Cardiac septum (tissue), 1 donor: Measurements from ENCODE around the gene WDR81. TPM values are rescaled to one million over a fixed set of nuclear protein-coding genes. Genes with fewer than 3 reads are reported as not detected.
A peak's percentile ranks its signal among the peaks of the same experiment; 100 is the strongest.
"Not testable (repeated sequence)": the region's sequence is repeated elsewhere in the genome, so short reads cannot be mapped to it uniquely, and the experiment has no call there.

Source experiments
- DNase-seq: peaks from one replicate; pipeline ENCODE4 v3.0.0-alpha.2; 2020; ENCODE audit warnings: low spot score
- intact Hi-C: fragments of 100-400 bp; cut with DNase I; formaldehyde crosslinking; loops from one replicate; pipeline ENCODE4 v1.14.0; 2022
- total RNA-seq: library from RNA; stranded (reverse); fragmentation: NEBNext Ultra II Directional; extraction: Animal tissue kit (Norgen Biotek cat#: 25700); gene quantifications from one replicate; pipeline ENCODE4 v1.2.1, GENCODE V29; 2021
- donor health status: DM: no; HTN: no; CAD: no.

WDR81 gene
- total RNA-seq, 1 donor from 2014 or later = 7.2 TPM

DNA sequence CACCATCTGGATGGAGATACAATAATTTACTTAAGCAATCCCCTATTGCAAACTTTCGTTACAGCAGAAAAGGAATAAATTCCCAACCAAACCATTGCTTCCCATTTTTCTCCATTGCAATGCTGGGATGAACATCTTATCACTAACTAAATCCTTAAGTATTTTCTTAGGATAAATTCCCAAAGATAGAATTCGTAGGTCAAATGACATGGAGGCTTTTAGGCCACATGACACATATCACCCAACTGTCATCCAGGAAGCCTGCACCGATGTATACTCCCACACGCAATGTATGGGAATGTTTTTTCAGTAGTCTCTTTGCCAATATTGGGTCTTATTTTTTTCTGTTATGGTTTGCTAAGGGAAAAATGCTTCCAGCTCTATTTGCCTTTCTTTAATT lies 12.7 kb upstream of the WDR81 start:
- no peak for DNase-seq
- intact Hi-C loops = loop anchor here (10.0 kb wide), 1 partner anchor 313 kb away; the partner anchor contains the start of gene RTN4RL1

DNA sequence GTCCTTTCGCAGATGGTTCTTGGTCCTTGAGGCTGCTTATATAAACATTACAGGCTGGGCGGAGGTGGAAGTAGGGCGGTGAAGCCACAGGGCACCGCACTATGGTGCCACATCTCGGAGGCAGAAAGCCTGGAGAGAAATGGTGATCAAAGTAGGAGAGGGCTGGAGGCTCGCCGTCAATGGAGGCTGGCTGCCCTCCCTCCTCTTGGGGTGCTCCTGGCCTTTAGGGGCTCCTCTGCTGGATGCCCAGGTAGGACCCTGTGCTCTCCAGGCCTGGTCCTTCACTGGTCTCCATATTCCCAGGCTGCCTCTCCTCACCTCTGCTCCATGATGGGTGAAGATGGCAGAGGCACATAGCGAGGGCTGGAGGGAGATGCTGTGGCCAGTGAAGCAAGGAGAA lies 12.2 kb upstream of the WDR81 start:
- DNase-seq = no peak
- intact Hi-C loops = loop anchor here (10.0 kb wide), 1 partner anchor 313 kb away; the partner anchor contains the start of gene RTN4RL1

DNA sequence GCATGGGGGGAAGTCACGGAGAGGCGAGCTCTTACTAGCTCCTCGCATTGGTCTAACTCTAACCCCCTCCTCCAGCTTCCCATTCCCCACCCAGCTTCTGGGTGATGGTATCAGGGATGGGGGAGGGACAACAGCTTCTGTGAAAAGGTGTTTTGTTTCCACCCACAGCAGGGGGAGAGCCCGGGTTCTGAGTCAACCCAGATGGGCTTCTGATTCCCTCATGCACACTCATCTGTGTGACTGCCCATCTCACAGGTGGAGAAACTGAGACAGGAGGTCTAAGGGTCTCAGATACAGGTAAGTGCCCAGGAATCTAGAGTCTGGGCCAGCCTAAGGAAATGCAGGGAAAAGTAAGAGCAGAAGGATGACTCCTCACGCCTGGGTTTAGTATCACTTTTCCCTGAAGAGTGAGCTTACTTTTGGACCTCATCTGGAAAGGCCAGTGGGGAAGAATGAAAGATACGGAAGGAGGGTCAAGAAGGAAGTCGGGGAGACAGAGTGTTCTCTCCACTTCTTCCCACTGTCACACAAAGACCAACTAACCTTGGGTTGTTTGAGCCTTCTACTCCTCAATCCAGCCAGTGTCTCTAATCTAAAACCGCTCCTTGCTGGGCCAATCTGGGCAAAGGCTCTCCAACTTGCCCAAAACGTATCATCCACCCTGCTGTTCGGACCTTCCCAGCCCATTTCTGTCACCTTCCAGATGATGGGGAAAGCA lies 11.2 kb upstream of the WDR81 start:
- DNase-seq = no peak
- intact Hi-C loops = loop anchor here (10.0 kb wide), 1 partner anchor 311 kb away; the partner anchor contains the start of gene RTN4RL1

DNA sequence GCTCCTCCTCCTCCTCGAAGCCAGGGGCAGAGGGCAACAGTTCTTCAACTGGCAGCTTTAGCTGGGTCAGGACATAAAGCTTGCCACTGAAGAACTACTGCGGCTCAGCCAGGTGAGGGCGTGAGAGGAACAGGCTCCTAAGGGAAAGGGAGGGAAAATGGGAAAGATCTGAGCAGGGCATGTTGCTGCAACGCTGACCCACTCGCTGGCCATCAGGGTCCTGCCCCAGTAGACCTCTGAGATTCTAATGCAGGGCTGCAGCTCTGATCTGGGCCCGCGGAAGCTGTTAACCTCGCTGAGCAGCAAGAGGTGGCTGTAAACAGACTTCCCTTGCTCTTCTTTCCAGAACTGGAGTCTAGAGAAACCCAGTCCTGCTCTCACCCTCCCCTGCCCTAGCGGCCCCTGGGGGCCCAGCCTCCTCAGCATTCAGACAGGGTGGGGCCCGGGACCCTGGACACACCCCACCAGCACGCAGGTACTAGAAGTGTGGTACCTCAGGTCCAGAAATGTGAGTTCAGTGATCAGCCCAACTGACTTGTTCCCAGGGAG lies 10.6 kb upstream of the WDR81 start:
- intact Hi-C loops = loop anchor here (2.0 to 10.0 kb wide), 2 partner anchors 65 to 311 kb away; partner anchors contain the start of genes RILP and RTN4RL1
- no peak for DNase-seq

DNA sequence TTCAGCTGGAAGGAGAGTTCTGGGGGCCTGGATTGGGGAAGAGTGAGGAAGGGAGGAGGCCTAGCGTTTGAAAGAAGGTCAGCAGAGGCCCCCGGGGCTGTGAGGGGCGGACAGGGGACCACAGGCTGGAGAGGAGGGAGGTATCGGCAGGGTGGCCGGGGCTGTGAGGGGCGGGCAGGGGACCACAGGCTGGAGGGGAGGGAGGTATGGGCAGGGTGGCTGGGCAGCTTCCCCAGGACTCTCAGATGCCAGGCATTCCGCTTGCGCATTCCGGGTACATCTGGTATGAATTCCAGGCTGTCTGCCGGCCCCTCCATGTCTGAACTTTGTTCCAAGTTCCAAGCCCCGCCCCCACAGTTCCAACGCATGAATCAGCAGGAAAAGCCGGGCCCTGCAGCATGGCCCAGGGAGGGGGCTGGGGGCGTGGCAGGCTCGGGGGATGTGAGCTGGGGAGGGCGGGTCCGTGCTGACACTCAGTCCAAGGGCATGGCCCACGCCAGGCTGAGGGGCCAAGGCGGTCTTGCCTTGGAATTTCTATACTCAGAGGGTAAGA lies 10.0 kb upstream of the WDR81 start:
- DNase-seq = peak; percentile 98
- intact Hi-C loops = loop anchor here (2.0 to 10.0 kb wide), 2 partner anchors 66 to 310 kb away; partner anchors contain the start of genes RILP and RTN4RL1

DNA sequence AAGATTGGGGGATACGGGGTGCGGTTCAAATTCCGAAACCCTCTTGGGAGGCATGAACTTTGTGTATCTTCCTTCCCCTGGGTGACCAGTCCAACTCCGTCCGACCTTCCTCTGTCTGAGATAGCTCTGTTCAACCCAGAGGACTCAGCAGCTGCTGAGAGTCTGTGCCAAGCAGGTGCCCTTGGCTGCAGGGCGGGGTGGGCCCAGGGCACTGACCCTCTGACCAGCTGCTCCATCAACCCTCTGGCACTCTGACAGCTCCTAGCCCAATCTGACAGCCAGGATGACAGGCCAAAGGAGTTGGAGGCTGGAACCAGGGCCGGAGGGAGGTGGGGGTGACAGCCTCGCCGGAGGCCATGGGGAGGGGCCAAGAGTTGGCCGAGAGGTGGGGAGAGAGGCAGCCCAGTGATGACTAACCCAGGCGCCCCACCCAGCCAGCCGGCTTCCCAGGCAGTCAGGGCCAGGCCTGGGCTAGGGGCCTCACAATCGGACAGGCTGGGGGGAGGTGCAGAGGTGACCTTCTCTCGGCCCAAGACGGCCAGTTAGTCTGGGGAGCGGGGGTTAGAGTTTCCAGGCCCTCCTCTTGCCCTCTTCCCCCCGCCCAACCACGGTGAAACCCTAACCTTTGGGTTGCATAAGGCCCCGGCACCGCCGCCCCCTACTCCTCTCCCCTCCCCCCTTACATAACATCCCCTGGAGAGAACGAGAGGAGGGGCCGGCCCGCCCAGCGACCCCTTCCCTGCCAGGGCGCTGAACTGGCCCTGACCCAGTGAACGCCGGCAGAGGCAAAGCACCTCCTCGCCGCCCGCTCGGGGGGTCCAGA lies 9.3 kb upstream of the WDR81 start:
- DNase-seq = peak; percentile 96
- intact Hi-C loops = loop anchor here (2.0 to 10.0 kb wide), 3 partner anchors 66 to 310 kb away; partner anchors contain the start of genes RILP and RTN4RL1

DNA sequence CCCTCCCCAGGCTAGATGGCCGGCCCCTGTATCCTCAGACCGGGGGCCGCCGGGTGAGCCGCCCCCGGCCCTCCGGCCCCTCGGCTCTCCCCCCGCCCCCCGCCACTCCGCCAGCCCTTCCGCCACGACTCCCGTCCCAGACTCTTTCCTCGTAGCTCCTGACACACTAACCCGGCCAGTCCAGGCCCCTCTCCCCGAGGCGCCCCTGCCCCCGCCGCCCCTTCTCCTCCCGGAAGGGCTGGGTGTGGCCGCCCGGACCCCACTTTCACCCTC lies 8.8 kb upstream of the WDR81 start:
- no peak for DNase-seq
- intact Hi-C loops = loop anchor here (1.0 to 10.0 kb wide), 6 partner anchors 31 to 309 kb away; partner anchors contain the start of genes PRPF8, RILP and RTN4RL1

DNA sequence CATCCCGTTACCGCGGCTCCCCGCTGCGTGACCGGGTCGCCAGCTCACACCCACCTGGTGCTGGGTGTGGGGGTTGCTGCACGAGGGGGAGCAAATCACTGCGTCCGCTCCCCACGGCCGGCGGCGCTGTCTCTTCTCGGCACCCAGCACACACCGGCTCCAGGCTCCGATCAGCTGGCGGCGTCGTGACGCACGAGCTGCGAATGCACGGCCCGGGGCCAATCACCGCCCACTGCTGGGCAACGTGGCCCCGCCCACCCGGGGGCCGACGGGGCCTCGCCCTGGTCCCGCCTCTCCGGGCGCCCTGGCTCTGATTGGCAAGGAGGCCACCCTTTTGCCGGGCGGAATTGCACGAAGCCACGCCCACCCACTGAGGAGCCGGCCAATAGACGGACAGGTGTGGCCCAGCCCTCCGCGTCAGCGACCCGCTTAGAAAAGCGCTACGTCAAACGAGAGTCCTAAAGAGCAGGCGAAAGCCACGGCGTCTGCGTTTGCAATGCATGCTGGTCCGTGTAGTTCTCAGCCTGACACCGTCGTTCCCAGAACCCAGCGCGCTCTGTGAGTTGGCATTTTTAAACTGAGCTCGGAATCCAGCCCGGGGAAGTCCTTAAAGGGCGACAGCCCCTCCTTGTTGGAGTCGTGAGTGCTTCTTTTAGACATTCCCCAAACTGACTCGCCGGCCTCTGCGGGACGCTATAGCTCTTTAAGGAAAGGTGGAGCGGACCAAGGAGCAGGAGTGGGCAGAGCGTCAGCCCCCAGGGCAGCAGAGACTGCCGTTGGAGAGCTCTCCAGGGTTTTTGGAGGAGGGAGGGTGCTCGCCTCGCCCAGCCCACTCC lies 8.2 kb upstream of the WDR81 start:
- DNase-seq = peak; percentile 100
- intact Hi-C loops = loop anchor here (1.0 to 10.0 kb wide), 5 partner anchors 32 to 309 kb away; partner anchors contain the start of genes PRPF8 and RTN4RL1

DNA sequence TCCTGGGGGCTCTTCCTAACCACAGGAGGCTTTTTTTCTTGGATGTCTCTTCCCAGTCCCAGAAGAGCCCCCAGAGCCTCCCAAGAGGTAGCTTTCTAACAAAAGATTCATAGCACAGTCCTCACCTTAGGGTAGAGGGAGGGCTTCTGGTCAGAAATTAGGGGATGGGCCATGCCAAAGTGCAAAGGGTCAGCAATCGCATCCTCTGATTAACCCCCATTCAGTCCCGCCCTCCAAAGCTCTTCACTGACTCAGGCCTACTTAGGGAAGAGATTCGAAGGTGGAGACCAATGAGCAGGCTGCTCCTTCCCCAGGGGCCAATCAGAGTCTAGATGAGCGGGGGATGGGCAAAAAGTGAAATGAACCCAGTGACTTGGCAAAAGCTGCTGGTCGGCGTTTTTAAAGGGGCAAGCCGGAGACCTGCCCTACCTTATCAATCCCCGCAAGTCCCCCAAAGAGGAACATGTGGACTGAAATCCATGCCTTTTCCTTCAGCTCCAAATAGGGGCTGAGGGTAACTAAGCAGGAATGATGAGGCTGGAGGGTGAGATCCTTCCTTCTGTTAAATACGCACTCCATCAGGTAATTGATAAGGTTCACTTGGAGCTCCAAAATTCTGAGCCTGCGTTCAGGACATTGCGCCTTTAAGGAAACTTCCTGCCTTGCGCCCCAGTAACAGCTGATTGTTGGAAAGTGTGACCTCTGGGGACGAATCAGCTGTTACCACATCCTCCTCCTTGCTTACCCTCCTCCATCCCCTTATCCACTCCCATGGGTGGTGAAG lies 7.4 kb upstream of the WDR81 start:
- peak; percentile 94 for DNase-seq
- intact Hi-C loops = loop anchor here (1.0 to 10.0 kb wide), 5 partner anchors 33 to 308 kb away; partner anchors contain the start of genes PRPF8 and RTN4RL1

DNA sequence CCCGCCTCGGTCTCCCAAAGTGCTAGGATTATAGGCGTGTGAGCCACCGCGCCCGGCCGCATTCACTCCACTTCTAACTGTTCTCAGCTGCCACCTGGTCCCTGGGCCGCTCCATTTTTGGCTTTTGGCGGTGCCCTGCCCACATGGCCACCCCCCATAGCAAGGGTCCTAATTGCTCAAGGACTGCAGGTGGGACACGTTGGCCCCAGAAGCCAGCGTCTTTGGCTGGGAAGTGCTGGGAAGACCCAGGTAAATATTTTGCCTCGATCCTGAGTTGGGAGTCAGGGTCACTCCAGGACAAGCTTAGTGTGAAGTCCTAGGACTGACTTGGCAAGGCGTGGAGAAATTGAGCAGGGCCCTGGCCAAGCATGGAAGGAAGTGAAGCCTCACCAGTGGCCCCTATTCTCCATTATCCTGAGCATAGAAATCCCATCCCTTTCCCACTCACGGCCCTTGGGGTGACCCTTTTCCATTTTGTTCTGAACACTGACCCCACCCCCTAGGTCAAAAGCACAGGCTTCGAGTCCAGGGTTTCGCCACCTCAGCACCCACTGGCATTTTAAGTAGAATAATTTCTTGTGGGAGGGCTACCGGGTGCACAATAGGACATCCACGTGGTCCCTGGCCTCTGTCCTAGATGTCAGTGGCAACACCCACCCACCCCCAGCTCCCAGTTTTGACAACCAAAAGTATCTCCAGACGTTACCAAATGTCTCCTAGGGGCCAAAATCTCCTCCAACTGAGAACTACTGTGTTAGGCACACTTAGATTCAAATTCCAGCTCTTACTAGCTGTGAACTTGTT lies 5.9 kb upstream of the WDR81 start:
- no peak for DNase-seq
- intact Hi-C loops = loop anchor here (5.0 to 10.0 kb wide), 2 partner anchors 141 to 306 kb away; partner anchors contain the start of gene RTN4RL1

DNA sequence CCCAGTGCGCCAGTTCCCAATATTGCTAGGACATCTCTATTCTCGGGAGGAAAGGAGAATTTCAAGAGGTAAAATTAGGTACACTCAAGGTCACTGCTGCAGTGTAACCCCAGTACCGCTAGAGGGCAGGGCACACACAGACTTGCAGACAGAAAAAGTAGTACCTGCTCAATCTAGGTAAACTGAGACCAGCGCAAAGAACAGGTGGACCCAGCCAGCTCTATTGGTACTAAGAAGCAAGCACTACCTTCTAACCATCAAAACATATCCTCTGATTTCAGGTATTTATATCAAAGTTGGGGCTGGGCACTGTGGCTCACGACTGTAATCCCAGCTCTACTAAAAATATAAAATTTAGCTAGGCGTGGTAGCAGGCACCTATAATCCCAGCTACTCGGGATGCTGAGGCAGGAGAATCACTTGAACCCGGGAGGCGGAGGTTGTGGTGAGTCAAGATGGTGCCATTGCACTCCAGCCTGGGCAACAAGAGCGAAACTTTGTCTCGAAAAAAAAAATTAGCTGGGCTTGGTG lies 3.6 kb upstream of the WDR81 start:
- intact Hi-C loops = loop anchor here (5.0 kb wide), 1 partner anchor 321 kb away; the partner anchor contains the start of gene OVCA2
- DNase-seq = no peak

DNA sequence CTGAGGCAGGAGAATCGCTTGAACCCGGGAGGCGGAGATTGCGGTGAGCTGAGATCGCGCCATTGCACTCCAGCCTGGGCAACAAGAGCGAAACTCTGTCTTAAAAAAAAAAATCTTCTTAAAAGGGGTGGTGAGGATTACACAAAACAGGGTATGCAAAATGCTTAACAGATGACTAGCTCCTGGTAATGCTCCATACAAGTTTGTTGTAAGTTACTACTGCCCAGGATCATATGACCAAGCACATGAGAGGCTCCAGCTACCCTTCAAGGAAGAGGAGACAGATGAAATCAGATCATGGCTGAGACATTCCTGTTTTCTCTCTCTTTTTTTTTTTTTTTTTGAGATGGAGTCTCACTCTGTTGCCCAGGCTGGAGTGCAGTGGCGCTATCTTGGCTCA lies 2.5 kb upstream of the WDR81 start:
- intact Hi-C loops = loop anchor here (5.0 kb wide), 1 partner anchor 320 kb away; the partner anchor contains the start of gene OVCA2

DNA sequence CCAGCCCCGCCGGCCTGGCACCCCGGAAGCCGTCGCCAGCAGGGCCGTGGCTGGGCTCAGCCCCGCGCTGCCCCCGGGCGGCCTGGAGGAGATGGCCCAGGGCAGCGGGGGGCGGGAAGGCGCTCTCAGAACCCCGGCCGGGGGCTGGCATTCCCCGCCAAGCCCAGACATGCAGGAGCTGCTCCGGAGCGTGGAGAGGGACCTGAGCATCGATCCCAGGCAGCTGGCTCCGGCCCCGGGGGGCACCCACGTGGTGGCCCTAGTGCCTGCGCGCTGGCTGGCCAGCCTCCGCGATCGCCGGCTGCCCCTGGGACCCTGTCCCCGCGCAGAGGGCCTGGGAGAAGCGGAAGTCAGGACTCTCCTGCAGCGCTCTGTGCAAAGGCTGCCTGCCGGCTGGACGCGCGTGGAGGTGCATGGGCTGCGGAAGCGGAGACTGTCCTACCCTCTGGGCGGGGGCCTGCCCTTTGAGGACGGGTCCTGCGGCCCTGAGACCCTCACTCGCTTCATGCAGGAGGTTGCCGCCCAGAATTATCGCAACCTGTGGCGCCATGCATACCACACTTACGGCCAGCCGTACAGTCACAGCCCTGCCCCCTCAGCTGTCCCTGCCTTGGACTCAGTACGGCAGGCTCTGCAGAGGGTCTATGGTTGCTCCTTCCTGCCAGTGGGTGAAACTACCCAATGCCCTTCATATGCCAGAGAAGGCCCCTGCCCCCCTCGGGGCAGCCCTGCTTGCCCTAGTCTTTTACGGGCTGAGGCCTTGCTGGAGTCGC lies 551 bp downstream of the WDR81 start:
- intact Hi-C loops = loop anchor here (2.0 to 5.0 kb wide), 4 partner anchors 37 to 317 kb away; partner anchors contain the start of genes OVCA2 and SERPINF1
- no peak for DNase-seq

More for the DNA sequence above, 2.5 kb upstream of the WDR81 start:
- not testable (repeated sequence) for DNase-seq

DNA sequence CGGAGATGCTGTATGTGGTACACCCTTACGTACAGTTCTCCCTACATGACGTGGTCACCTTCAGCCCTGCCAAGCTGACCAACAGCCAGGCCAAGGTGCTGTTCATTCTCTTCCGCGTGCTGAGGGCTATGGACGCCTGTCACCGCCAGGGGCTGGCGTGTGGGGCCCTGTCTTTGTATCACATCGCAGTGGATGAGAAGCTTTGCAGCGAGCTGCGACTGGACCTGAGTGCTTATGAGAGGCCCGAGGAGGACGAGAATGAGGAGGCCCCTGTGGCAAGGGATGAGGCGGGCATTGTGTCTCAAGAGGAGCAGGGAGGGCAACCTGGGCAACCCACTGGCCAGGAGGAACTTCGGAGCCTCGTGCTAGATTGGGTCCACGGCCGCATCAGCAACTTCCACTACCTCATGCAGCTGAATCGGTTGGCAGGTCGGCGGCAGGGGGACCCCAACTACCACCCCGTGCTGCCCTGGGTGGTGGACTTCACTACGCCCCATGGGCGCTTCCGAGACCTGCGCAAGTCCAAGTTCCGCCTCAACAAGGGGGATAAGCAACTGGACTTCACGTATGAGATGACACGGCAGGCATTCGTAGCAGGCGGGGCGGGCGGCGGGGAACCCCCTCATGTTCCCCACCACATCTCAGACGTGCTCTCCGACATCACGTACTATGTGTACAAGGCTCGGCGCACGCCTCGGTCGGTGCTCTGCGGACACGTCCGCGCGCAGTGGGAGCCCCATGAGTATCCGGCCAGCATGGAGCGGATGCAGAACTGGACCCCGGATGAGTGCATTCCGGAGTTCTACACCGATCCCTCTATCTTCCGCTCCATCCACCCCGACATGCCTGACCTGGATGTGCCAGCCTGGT lies 1.4 kb downstream of the WDR81 start:
- intact Hi-C loops = loop anchor here (2.0 to 5.0 kb wide), 3 partner anchors 36 to 141 kb away; partner anchors contain the start of gene SERPINF1

More for the DNA sequence above, 1.4 kb downstream of the WDR81 start:
- no peak for DNase-seq
